ENCODE measurements around the gene GPN2.
"Not testable (repeated sequence)": the region's sequence is repeated elsewhere in the genome, so short reads cannot be mapped to it uniquely, and the experiment has no call there.

GPN2 gene

DNA sequence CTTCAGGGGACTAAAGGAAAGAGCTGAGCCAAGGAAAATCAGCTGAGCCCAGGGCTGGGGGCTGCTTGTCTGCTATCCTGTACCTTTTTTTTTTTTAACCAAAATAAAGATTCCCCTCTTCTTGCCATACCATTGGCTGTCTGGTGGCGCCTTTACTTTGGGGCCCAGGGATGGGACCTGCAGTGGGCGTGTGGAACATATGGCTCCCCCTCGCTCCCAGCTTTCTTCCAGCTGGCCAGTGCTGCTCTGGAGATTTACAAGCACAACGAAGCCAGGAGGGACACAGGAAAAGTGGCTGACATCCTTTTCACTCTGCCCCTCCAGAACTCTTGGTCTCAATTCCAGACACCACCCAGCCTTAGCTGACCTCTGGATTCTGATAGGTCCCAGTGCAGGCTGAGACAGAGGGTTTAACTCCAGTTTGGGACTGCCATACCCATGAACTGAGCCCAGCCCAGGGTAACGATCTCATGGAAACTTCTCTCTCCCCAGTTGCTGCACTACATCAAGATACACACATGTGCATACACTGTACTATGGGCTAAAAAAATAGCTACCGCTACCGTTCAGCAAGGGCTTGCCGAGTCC is 32.5 kb downstream of the GPN2 start:
- DNase-seq (ENCODE audit: low spot score), result no peak

DNA sequence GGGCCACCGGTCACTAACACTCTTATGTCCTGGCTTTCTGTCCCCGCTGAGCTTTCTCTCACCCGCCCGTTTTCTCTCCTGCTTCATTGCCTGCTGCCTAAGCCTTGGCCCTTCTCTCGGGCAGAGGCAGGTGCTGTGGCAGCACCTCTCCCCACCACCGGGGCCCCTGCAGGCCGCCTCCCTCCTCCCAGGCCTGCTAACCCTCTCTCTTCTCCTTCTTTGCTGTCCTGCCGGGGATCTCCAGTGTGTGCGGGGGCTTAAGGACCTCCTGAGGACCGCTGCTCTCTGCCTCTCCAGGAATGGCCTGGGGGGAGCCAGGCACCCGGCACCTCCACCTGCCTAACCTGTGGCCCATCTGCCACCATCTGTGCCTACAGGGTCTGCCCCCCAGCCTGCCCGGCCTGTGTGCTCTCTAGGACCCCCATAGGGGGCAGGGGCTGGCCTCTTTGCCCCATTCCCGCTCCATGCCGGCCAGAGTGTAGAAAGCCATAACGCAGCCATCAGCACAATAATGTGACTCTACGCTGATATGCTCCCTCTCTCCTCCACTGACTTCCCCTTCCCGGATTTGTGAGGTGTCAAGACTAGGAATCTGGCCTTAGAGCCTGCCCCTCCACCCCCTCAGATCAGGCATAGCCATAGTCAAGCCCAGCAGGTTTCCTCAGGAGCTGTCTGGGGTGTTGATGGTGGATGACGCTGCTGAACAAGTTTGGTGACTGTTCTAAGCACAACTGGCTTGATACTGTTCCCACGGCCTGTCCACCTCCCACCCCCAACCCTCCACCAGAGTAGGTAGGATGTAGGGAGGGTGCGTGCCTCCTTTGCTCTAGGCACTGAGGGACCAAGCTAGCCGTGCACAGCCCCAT is 33.2 kb downstream of the GPN2 start:
- DNase-seq (ENCODE audit: low spot score), result no peak

DNA sequence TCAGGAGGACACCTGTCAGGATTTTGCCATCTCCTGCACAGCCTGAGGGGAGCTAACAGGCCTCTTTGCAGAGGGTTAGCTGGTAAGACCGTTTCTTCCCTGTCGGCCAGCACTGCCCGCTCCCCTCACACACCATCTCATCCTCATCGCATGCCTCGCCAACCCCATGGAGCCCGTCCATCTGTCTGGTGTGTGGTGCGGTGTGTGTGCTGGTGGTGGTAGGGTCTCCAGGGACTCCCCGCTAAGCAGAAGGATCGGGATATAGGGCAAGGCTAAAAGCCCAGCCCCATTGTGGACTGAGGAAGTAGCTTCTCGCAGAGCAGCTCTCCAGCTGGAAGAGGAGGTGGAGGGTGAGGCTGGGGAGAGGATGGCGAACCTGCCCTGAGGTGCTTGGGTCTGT is 33.9 kb downstream of the GPN2 start:
- no peak for DNase-seq (ENCODE audit: low spot score)

DNA sequence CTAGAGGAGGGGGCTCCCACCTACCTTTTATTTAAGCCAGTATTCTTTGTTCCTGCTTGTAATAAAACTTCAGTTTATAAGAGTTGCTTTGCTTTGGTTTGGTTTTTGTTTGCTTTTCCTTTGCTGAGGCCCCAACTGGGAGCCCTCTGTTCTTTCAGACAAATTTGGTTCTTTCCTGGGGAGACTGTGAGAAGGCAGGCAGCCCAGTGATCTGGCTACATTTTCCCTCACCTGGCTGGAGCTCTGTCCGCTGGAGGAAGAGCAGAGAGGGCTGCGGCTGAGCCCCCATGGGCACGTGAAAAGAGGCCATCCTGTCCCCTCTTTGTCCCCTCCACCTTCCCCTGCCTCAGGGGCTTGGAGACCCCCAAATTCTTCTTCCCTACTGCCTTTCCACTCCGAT is 34.4 kb downstream of the GPN2 start:
- DNase-seq (ENCODE audit: low spot score), result no peak

DNA sequence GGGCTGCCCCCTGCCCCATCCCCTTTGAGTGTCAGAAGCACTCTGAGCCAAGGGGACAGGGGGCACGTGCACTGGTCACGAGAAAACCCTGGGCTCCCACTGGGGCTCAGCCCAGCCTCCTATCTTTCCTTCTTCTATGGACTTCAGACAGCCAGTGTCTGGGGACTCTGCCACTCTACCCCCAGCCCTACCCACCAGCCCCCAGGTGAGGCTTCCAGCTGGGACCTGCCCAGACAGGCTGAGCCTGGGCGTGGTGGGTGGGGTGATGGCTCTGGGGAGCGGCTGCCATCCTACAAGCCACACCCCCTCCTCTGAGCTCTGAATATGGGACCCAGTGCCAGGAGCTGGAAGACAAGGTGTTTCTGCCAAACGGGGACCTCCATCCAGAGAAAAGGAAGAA is 35.2 kb downstream of the GPN2 start:
- peak; percentile 16 for DNase-seq (ENCODE audit: low spot score)

DNA sequence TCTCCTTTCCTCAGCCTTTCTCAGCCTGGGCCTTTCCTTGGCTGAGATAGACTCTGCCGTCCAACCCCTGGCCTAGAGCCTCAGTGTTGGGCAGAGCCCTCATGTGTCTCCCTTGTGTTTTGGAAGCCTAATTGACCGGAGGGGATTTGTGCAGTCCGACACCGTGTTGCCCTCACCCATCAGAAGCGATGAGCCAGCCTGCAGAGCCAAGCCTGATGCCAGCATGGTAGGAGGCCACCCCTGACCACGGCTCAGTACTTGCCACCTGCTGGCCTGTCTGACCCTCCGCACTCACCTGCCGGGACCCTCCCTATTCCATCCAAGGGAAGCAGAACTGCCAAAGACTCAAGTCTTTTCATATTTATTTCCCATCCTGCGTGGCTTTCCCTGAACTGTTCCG is 36.5 kb downstream of the GPN2 start:
- no peak for DNase-seq (ENCODE audit: low spot score)

DNA sequence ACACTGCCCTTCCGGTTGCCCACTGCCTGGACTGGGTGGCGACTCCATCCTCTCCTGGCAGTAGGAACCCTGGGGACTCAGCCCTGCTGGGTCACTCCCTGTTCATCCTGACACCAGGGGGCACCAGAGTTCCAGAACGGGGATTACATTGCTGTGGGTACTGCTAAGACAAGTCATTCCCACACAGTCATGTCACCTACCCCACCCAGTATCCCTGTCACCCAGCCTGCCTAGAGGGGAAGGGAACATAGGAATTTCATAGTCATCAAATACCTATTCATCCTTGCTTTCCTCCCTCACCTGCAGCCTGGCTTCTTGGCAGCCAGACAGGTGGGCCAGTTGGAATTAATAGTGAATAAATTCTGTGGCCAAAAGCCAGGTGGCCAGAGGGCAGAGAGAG is 36.9 kb downstream of the GPN2 start:
- DNase-seq (ENCODE audit: low spot score), result peak; percentile 94

DNA sequence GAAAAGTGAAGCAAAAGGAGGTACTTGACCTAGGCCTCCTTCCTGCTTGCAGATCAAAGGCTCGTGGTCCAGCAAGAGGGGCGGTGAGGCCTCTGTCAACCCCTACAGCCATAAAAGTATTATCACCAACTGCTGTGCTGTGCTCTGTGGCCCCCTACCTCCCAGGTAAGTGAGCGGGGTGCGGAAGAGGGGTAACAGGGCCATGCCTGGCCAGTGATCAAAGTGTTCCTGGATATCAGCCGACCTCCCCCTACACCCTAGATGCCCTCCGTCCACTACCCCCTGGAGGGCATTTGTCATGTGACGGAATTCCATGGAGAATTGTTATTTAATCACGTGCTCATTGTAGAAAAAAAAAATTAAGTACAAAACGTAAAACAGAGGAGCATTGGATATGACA is 37.4 kb downstream of the GPN2 start:
- peak; percentile 33 for DNase-seq (ENCODE audit: low spot score)

DNA sequence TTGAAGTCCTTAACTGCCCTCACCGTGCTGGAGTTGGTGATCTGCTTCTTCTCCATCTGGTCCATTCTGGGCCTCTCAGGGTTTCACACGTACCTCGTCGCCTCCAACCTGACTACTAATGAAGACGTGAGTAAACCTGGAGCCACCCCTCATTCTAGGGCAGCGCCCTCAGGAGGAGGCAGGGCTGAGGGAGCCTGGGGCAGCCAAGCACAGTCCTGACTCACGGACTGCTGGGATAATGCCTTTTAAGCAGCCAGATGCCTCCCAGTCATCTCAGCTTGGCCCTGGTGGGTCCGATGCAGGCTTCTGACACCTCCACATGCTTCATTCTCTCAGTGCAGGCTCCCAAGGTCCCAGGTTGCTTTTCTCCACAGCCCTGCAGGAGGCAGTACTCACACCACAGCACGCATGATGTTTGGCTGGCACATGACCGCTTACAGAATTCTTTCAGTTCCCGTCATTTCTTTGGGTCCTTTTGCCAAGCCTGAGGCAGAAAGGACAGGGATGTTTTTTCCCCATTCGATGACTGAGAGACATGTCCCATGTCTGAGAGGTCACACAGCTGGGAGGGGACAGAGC is 38.9 kb downstream of the GPN2 start:
- DNase-seq (ENCODE audit: low spot score), result no peak

DNA sequence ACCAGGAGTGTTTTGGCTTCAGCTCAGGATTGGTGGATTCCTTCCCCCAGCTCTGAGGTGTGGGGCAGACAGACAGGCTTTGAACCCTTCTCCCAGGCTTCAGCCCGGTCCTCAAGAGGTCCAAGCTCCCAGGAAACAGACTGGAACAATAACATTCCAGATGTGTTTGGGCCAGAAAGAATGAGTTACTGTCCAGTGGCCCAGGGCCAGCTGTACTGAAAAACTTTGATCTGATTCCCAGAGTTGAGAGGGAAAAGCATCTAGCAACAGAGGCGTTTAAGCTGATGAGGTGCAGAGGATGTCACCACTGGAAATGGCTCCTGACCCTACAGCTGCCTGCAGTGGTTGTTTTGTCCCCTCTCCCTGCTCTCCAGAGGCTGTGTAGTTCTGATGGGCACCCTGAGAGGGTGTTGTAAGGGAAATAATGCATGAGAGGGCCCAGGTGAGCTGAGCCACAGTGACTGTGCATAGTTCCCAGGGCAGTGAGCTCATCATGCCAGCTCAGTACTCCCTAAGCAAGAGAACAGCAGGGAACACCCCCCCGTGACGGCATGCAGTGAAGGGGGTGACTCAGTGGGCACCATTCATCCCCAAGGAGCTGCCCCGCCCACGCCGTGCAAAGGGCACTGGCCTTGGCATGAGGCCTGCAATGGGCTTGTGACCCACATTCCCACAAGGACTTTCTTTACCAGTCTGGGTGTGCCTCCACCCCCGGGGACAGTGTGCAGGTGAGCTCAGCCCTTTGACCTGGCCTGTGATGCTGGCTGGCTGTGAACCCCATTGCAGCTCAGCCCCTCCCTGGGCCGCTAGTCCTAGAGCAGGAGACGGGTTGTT is 40.9 kb downstream of the GPN2 start:
- peak; percentile 90 for DNase-seq (ENCODE audit: low spot score)

DNA sequence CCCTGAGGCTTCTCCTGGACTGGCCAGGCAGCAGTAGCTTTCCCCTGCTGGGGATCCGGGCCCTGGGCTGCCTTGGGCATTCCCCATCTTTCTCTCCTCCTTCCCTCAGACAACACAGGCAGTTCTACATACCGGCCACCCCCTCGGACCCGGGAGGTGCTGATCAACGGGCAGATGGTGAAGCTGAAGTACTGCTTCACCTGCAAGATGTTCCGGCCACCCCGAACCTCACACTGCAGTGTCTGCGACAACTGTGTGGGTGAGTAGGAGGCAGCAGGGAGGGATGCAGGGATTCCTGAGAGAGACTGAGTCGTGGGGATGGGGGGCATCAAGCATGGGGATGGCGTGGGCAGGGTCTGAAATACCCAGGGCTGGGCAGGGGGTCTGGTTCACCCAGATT is 41.6 kb downstream of the GPN2 start:
- no peak for DNase-seq (ENCODE audit: low spot score)

DNA sequence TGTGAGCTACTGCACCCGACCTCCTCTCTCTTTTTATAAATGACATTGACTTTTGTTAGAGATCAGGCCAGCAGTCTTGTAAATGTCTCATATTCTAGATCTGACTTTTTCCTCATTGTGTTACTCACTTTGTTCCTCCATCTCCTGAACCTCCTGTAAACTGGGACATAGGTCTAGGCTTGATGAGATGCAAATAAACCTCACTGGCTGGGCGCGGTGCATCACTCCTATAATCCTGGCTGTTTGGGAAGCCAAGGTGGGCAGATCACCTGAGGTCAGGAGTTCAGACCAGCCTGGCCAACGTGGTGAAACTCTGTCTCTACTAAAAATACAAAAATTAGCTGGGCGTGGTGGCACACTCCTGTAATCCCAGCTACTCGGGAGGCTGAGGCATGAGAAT is 42.3 kb downstream of the GPN2 start:
- not testable (repeated sequence) for DNase-seq (ENCODE audit: low spot score)

DNA sequence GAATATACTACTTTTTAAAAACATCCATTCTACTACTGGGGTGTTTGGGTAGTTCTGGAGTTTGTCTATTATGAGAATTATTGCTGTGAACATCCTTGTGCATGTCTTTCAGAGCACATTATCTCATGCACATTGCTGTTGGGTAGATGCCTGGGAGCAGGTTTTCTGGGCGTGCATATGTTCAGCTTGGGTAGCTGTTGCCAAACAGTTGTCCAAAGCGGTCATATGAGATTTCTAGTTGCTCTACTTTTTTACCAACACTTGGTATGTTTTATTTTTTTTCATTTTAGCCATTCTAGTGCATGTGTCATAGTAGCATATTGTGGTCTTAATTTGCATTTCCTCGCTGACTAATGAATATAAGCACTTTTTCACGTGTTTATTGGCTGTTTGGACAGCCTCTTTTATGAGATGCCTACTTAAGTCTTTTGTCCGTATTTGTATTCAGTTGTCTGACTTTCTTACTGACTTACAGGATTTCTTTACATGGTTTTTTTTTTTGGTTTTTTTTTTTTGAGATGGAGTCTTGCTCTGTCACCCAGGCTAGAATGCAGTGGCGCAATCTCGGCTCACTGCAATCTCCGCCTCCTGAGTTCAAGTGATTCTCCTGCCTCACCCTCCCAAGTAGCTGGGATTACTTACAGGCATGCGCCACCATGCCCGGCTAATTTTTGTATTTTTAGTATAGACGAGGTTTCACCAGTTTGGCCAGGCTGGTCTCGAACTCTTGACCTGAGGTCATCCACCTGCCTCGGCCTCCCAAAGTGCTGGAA is 45.5 kb downstream of the GPN2 start:
- DNase-seq (ENCODE audit: low spot score), result no peak

DNA sequence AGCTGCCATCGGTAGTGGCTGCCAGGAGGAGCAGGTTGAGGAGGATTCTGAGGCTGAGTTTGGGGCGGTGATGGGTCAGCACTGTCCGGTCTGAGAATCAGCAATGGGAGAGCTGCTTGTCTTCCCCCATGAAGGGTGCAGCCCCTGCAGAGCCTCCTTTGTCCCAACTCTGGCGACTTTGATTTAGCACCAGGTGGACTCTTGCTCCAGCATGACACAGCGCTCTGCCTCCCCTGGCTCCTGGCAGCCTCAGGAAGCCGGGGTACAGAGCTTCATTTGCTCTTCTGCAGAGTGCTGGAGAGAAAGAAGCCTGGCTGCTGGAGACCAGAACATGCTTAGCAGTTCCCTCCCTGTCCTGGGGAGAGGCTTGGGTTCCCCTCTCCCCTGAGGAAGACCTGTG is 50.3 kb downstream of the GPN2 start:
- DNase-seq (ENCODE audit: low spot score), result no peak

DNA sequence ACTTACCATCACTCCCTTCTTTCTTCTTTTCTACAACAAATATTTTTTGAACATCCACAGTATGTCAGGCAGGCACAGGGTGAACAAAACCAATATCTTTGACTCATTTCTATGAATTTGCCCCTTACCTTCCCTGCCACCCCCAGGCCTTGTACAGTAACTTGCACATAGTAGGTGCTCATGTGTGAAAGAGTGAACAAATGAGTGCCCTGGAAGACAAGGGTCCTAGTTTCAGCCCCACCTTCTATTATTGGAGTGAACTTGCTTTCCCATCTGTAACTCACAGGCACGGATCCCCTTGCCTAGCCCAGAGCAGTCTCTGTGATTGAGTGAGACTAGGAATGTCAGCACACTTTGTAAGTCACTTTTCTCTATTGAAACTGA is 50.8 kb downstream of the GPN2 start:
- no peak for DNase-seq (ENCODE audit: low spot score)

DNA sequence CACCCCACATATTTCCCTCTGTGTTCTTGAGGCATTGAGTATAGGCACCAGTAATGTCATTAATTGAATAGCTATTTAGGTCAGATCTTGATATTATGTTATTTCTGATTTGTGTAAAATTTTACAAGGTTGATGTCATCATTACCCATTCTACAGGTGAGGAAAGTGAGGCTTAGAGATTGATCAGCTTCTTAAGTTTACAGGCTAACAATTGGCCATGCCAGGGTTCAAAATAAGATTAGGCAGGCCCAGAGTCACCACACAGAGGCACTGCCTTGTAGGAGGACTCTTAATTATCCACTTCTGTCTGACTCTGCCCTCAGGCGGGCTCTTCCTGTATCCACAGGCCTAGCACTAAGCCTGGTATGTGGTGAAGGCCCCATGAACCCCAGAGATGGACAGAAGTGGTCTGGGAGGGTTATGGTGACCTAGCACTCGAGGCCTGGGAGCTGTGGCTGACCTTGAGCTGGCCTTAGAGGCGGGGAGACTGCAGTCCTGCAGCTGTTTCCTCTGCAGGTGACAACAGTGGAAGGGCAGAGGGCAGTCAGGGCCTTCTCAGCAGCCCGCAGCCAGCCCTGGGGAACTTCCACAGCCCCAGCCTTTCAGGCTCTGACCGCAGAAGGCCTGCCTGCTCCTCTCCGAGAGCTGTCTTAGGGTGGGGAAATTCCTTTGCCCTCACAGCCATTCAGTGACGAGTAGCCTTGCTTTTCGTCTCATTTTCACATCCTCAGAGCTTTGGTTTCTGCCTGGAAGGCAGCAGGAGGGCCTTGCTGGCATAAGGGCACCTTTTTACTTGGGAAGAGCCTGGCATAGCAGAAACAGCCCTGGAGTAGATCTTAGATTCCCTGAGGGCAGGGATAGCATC is 51.4 kb downstream of the GPN2 start:
- DNase-seq (ENCODE audit: low spot score), result no peak

DNA sequence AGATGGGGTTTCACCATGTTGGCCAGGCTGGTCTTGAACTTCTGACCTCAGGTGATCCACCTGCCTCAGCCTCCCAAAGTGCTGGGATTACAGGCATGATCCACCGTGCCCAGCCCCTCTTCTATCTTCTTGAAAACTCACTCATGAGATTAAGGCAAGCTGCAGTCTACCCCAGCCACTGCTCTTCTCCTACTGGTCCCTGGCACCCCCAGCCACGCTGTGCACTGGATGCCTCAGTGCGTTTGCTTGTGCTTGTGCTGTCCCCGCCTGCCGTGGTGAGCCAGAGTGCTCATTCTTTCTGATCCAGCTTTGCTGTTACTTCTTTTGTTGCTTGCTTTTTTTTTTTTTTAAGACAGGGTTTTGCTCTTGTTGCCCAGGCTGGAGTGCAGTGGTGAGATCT is 52.4 kb downstream of the GPN2 start:
- DNase-seq (ENCODE audit: low spot score), result not testable (repeated sequence)

DNA sequence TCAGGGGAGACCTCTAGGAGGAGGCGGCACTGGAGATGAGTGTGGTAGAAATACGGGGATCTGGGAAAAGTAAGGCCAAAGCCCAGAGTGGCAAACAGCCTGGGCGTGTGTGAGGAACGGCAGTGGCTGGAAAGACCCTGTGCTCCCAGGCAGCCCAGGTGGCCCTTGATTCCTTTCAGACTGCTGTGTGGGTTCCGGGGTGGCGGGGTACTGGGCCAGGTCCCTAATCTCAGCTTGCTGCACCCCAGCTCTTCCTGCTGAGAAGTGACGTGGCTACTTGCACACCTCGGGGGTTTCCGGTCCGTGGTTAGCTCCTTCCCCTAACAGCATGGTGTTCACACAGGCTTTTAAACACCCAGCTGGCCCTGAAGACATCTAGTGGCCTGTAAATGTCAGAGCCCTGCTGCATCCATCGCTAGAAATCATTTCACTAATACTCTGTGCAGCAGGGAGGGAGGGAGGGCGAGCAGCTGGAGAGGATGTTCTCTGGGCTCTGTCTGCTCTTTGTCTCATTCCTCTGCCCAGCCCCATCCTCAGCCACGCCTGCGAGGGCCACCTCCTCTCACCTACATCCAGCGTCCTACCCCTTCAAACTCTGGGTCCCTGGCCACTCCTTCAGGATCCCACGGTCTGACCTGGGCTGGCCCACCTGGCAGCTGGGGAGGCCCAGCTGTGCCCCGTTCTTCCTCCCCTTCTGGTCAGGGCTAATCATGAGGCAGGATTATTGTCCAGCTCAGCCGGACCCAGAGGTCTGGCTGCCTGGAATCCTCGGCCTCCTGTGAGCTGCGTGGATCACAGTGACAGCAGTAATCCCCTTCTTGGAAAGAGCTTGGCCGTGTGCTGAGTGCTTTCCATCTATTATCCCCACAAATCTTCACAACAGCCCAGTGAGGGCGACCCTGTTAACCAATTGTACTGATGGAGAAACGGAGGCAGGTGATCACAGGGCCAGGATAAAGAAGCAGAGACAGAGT is 56.4 kb downstream of the GPN2 start:
- DNase-seq (ENCODE audit: low spot score), result no peak

DNA sequence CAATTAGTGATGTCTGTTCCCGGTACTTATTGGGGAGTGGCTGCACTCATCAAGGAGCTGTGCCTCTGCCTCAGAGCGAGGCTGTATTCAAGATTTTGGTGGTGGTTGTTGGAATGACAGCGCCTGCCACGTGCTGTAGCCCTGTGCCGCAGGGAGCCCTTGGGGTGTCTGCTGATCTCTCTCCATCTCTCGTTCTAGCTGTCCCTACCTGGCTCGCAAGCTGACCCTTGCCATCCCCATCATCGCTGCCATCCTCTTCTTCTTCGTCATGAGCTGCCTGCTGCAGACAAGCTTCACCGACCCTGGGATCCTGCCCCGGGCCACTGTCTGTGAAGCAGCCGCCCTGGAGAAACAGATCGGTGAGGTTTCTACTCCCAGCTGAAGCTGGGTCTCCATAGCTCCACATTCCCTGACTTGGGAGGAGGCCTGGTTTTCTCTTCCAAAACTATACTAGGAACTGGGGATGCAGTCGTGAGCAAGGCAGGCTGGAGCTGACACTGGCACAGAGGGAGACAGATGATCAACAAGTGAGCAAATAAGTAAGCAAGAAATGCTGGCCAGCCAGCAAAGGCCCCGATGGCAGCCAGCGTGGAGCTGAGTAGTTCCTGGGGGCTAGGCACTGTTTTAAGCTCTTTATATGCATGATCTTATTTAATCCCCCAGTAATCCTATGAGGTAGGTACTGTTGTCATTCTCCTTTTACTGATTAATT is 57.7 kb downstream of the GPN2 start:
- DNase-seq (ENCODE audit: low spot score), result no peak

All from SW480 (cell line).